H1 (cell line): ENCODE results near the gene MRM2. TPM values are rescaled to one million over a fixed set of nuclear protein-coding genes. Genes with fewer than 3 reads are reported as not detected.

ENCODE experiments used
- CTCF ChIA-PET: fragments of 300-600 bp; sonication (Branson Sonifier 250); formaldehyde crosslinking; loops from one replicate; lab custom pipeline; 2021; ENCODE audit not compliant: partially characterized antibody; lab: Charles Lee
- POLR2A ChIA-PET: fragments of 300-600 bp; sonication (Branson Sonifier 250); formaldehyde crosslinking; loops from one replicate; lab custom pipeline; 2021; ENCODE audit warnings: inconsistent platforms; ENCODE audit not compliant: partially characterized antibody; lab: Charles Lee
- DNase-seq, 2 experiments: peaks; one replicate each; pipeline versions ENCODE4 v3.0.0 to v3.0.0-alpha.2; 2010 to 2022; ENCODE audit warnings: low spot score in 2 of 2, low read depth in 1 of 2, mixed read lengths in 1 of 2
- FAIRE-seq: peaks from 2 replicates; lab custom pipeline; 2011; peaks lifted over from hg19 to GRCh38; lab: Jason Lieb, UNC
- H2AFZ ChIP-seq: 2 replicates; pipeline ENCODE4 v1.8.1; 2012; ENCODE audit warnings: low read length, inconsistent platforms
- H2AK5ac ChIP-seq: 2 replicates; pipeline ENCODE4 v1.6.1; 2013; ENCODE audit warnings: low read depth, low read length
- H2BK120ac ChIP-seq: replicated peaks from 2 replicates; pipeline ENCODE3; 2013; ENCODE audit warnings: low read depth, low read length, inconsistent platforms
- H2BK12ac ChIP-seq: 2 replicates; pipeline ENCODE4 v1.6.1; 2013; ENCODE audit warnings: low read depth, low read length
- H2BK15ac ChIP-seq: 2 replicates; pipeline ENCODE4 v1.6.1; 2013; ENCODE audit warnings: low read length
- H2BK20ac ChIP-seq: 2 replicates; pipeline ENCODE4 v1.6.1; 2013; ENCODE audit warnings: low read length
- H2BK5ac ChIP-seq: 2 replicates; pipeline ENCODE4 v1.6.1; 2013; ENCODE audit warnings: low read depth, low read length
- H3K14ac ChIP-seq: 2 replicates; pipeline ENCODE4 v1.6.1; 2013; ENCODE audit warnings: inconsistent platforms; ENCODE audit not compliant: insufficient read length
- H3K18ac ChIP-seq: 2 replicates; pipeline ENCODE4 v1.6.1; 2013; ENCODE audit warnings: low read length; ENCODE audit errors: extremely low read depth
- H3K23ac ChIP-seq: 2 replicates; pipeline ENCODE4 v1.6.1; 2013; ENCODE audit warnings: inconsistent platforms; ENCODE audit not compliant: insufficient read length
- H3K23me2 ChIP-seq: 2 replicates; pipeline ENCODE4 v1.6.1; 2013; ENCODE audit warnings: low read depth, low read length
- H3K27ac ChIP-seq: 2 replicates; pipeline ENCODE4 v1.6.1; 2011; ENCODE audit warnings: low read depth, low read length, inconsistent platforms
- H3K27me3 ChIP-seq, 4 experiments: replicated peaks in 1 of 4; 1 replicate in 1 of 4; 2 replicates in 3 of 4; pipeline versions ENCODE4 v1.6.1 to v1.8.1; 2011 to 2013; ENCODE audit warnings: low read length in 3 of 4, mild to moderate bottlenecking in 3 of 4, inconsistent platforms in 2 of 4, mixed read lengths in 2 of 4, moderate library complexity in 1 of 4; ENCODE audit not compliant: control insufficient read depth in 3 of 4, insufficient read depth in 3 of 4; ENCODE audit errors: extremely low read depth in 1 of 4
- H3K36me3 ChIP-seq, 4 experiments: 2 replicates each; pipeline versions ENCODE4 v1.6.1 to v1.8.1; 2011 to 2013; ENCODE audit warnings: mild to moderate bottlenecking in 4 of 4, low read length in 3 of 4, moderate library complexity in 2 of 4, control low read depth in 1 of 4, inconsistent platforms in 1 of 4; ENCODE audit not compliant: insufficient read depth in 4 of 4, control insufficient read depth in 2 of 4
- H3K4ac ChIP-seq: replicated peaks from 2 replicates; pipeline ENCODE3; 2013; ENCODE audit warnings: low read length, low read depth, mixed read lengths, inconsistent platforms; ENCODE audit not compliant: insufficient read length
- H3K4me1 ChIP-seq, 4 experiments: replicated peaks in 1 of 4; 1 replicate in 1 of 4; 2 replicates in 3 of 4; pipeline versions ENCODE4 v1.6.1 to v1.8.1; 2011 to 2013; ENCODE audit warnings: low read length in 3 of 4, inconsistent platforms in 2 of 4, mixed read lengths in 1 of 4; ENCODE audit not compliant: insufficient read depth in 4 of 4, control insufficient read depth in 3 of 4
- H3K4me2 ChIP-seq, 2 experiments: 2 replicates each; pipeline versions ENCODE4 v1.6.1 to v1.8.1; 2011 to 2013; ENCODE audit warnings: low read depth in 2 of 2, low read length in 2 of 2, control low read depth in 1 of 2, inconsistent platforms in 1 of 2, mild to moderate bottlenecking in 1 of 2; ENCODE audit not compliant: insufficient read depth in 1 of 2
- H3K4me3 ChIP-seq, 4 experiments: fragments of 200-600, 300-600 bp in 1 of 4; sonication (generic), shearing (Covaris generic), sonication (Bioruptor Twin) in 1 of 4; 2 replicates each; pipeline versions ENCODE4 v1.5.1 to v1.8.1; 2011 to 2016; ENCODE audit warnings: low read length in 4 of 4, low read depth in 3 of 4, control low read depth in 2 of 4, inconsistent platforms in 2 of 4, mild to moderate bottlenecking in 2 of 4, mixed read lengths in 1 of 4, moderate library complexity in 1 of 4; ENCODE audit not compliant: insufficient read depth in 2 of 4; ENCODE audit errors: extremely low read depth in 1 of 4
- H3K56ac ChIP-seq: replicated peaks from 2 replicates; pipeline ENCODE3; 2013; ENCODE audit warnings: low read depth, mild to moderate bottlenecking, mixed read lengths, low read length, inconsistent platforms; ENCODE audit not compliant: insufficient read length
- H3K79me1 ChIP-seq: 2 replicates; pipeline ENCODE4 v1.6.1; 2013; ENCODE audit warnings: low read depth, low read length, control low read depth
- H3K79me2 ChIP-seq, 2 experiments: 2 replicates each; pipeline versions ENCODE4 v1.6.1 to v1.8.1; 2012 to 2013; ENCODE audit warnings: low read length in 2 of 2, mild to moderate bottlenecking in 2 of 2, inconsistent platforms in 1 of 2; ENCODE audit not compliant: insufficient read depth in 2 of 2, control insufficient read depth in 1 of 2
- H3K9ac ChIP-seq, 4 experiments: replicated peaks in 1 of 4; 1 replicate in 1 of 4; 2 replicates in 3 of 4; pipeline versions ENCODE4 v1.6.1 to v1.8.1; 2011 to 2013; ENCODE audit warnings: low read depth in 3 of 4, low read length in 3 of 4, control low read depth in 2 of 4, mild to moderate bottlenecking in 2 of 4, moderate library complexity in 2 of 4, inconsistent platforms in 1 of 4; ENCODE audit errors: extremely low read depth in 1 of 4
- H3K9me3 ChIP-seq, 2 experiments: 2 replicates each; pipeline versions ENCODE4 v1.6.1 to v1.8.1; 2012 to 2013; ENCODE audit warnings: mild to moderate bottlenecking in 2 of 2, moderate library complexity in 2 of 2, control low read depth in 1 of 2, inconsistent platforms in 1 of 2, low read depth in 1 of 2, low read length in 1 of 2, mixed read lengths in 1 of 2; ENCODE audit not compliant: insufficient read depth in 2 of 2
- H4K20me1 ChIP-seq, 2 experiments: replicated peaks in 1 of 2; 2 replicates each; pipeline versions ENCODE3 to v1.8.1; 2011 to 2013; ENCODE audit warnings: inconsistent platforms in 2 of 2, low read length in 2 of 2, mild to moderate bottlenecking in 1 of 2; ENCODE audit not compliant: insufficient read depth in 2 of 2, control insufficient read depth in 1 of 2
- H4K5ac ChIP-seq: 2 replicates; pipeline ENCODE4 v1.6.1; 2013; ENCODE audit warnings: low read length, low read depth, mixed read lengths, inconsistent platforms; ENCODE audit not compliant: insufficient read length
- H4K8ac ChIP-seq: 2 replicates; pipeline ENCODE4 v1.8.0; 2013; ENCODE audit warnings: mild to moderate bottlenecking, moderate library complexity, low read length, inconsistent platforms; ENCODE audit not compliant: insufficient read depth; ENCODE audit errors: extremely low read depth
- H4K91ac ChIP-seq: replicated peaks from 2 replicates; pipeline ENCODE3; 2013; ENCODE audit warnings: low read length, mixed read lengths, inconsistent platforms; ENCODE audit not compliant: insufficient read length
- CHD1 ChIP-seq: IDR thresholded peaks from 2 replicates; pipeline ENCODE4 v1.6.1; 2012; ENCODE audit warnings: low read depth, low read length, improper control_type of control experiment
- KDM5A ChIP-seq: fragments of 200-600 bp; IDR thresholded peaks from 2 replicates; pipeline ENCODE4 v1.7.1; 2012; ENCODE audit warnings: mild to moderate bottlenecking, low read length, inconsistent platforms, mixed read lengths
- RNF2 ChIP-seq: fragments of 200-900, 300-1000 bp; sonication (generic); IDR thresholded peaks from 2 replicates; pipeline ENCODE4 v1.7.1; 2016; ENCODE audit warnings: borderline replicate concordance, low read depth, mild to moderate bottlenecking, antibody characterized with exemption, low read length; ENCODE audit not compliant: poor library complexity, severe bottlenecking; ENCODE audit errors: missing control alignments
- SAP30 ChIP-seq: fragments of 300-600 bp; sonication (generic); IDR thresholded peaks from 2 replicates; pipeline ENCODE4 v1.7.1; 2012; ENCODE audit warnings: low read length, moderate library complexity, mild to moderate bottlenecking, inconsistent platforms; ENCODE audit not compliant: insufficient read depth, insufficient replicate concordance
- WGBS, 2 experiments: shearing (Covaris generic) in 1 of 2; methylation state at CpG; one replicate each; pipeline versions ENCODE4 v1.1.6 to v1.1.7; 2013 to 2015; ENCODE audit warnings: low lambda C conversion rate in 2 of 2, mixed read lengths in 2 of 2, inconsistent platforms in 1 of 2, low coverage in 1 of 2, missing lambda C conversion rate in 1 of 2; ENCODE audit not compliant: insufficient replicate concordance in 2 of 2, insufficient coverage in 1 of 2, insufficient read length in 1 of 2; ENCODE audit errors: extremely low coverage in 1 of 2, missing lambda C conversion rate in 1 of 2; 5-methylcytosine and 5-hydroxymethylcytosine counted together
- polyA plus RNA-seq, 7 experiments: library from polyadenylated mRNA; depleted of rRNA in 3 of 7; stranded (reverse) in 5 of 7; unstranded in 2 of 7; fragments of >200 nt in 5 of 7; fragments of 200-250 nt in 2 of 7; gene quantifications; 1 replicate in 5 of 7; 2 replicates in 1 of 7; 4 replicates in 1 of 7; pipeline versions ENCODE4 v1.2.1 to v1.2.3, GENCODE V29; 2011 to 2013; ENCODE audit warnings: missing spikeins in 2 of 7, mixed read lengths in 2 of 7
- total RNA-seq: library from RNA; stranded (reverse); fragmentation: NEBNext Ultra II Directional; extraction: Animal tissue kit (Norgen Biotek cat#: 25700); gene quantifications from 2 replicates; pipeline ENCODE4 v1.2.1, GENCODE V29; 2021

The MRM2 gene
- total and polyA plus RNA-seq, 2 of the 8 experiments (the other 6 are each of a cell fraction or from before 2014, with no cell fraction given), result 17.2 to 38.6 TPM

DNA sequence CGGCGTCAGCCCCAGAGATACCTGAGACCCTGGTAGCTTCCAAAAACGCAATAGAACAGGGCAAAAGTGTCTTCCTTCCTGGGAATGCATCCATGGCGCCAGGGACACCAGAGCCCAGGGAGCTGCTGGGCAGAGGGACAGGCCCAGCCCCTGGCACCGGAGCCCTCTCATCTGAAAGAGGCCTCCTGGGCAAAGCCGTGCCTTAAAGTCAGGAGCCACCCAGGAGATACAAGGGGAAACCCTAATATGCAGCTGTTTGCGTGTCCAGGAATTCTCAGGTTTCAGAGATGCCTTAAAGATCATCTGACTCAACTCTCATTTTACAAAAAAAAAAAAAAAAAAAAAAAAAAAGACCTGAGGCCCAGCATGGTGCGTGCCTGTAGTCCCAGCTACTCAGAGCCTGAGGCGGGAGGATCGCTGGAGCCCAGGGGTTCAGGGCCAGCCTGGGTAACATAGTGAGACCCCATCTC is 28.0 kb upstream of the MRM2 start:
- no peak for DNase-seq
- no peak for FAIRE-seq
- no peak overlapping the region for H3K27ac ChIP-seq

More for the DNA sequence above, 28.0 kb upstream of the MRM2 start:
- H2BK12ac ChIP-seq, result no peak overlapping the region
- H3K23ac ChIP-seq, result no peak overlapping the region
- H3K9ac ChIP-seq, result no peak overlapping the region
- H4K91ac ChIP-seq, result peak overlapping the region; percentile 52
- no peak overlapping the region for H2BK20ac ChIP-seq
- H3K4me3 ChIP-seq, result no peak overlapping the region
- POLR2A ChIA-PET, result interaction anchor here (0.7 to 1.5 kb wide), 6 partner anchors 11 to 79 kb away, joined by 3 to 5 read pairs (median 4); no protein-coding TSS in a partner anchor
- peak overlapping the region; percentile 43 to 52; a peak in 2 of 4 replicates for H3K4me2 ChIP-seq
- H3K79me2 ChIP-seq, result no peaks in the 10 kb centered on the region
- no peak overlapping the region for H3K18ac ChIP-seq
- no peaks in the 10 kb centered on the region; a peak in 1 of 4 replicates for H3K9me3 ChIP-seq
- H2BK120ac ChIP-seq, result no peak overlapping the region
- no peaks in the 10 kb centered on the region for H3K27me3 ChIP-seq
- peak overlapping the region; percentile 29 for H4K5ac ChIP-seq
- no peaks in the 10 kb centered on the region; the same call in 1 of the 2 replicates for H3K79me1 ChIP-seq
- peaks cover 0 to 9% (median 4%) of the 10 kb centered on the region in 4 experiments; a peak in 2 of 8 replicates for H3K36me3 ChIP-seq
- CTCF ChIA-PET, result interaction anchor here (1.0 to 1.1 kb wide), 3 partner anchors 22 to 58 kb away, joined by 3 to 4 read pairs (median 3); partner anchors contain the start of gene MAD1L1
- peak overlapping the region; percentile 66; the same call in 1 of the 2 replicates for H2BK5ac ChIP-seq
- H3K56ac ChIP-seq, result no peak overlapping the region
- WGBS, 2 experiments, result 80% methylated on average over 7 of the region's 10 CpGs; no CpG with 5 or more reads in 1 of the 2 experiments
- no peak overlapping the region; the same call in 1 of the 2 replicates for H4K8ac ChIP-seq
- TF ChIP-seq CHD1 (no peak), KDM5A (no peak), RNF2 (no peak), SAP30 (no peak)
- H2AK5ac ChIP-seq, result no peak overlapping the region
- H3K23me2 ChIP-seq, result no peaks in the 10 kb centered on the region
- peaks cover 0 to 12% (median 6%) of the 10 kb centered on the region in 4 experiments; a peak in 6 of 7 replicates for H3K4me1 ChIP-seq
- no peak overlapping the region for H2BK15ac ChIP-seq
- H3K14ac ChIP-seq, result peak overlapping the region; percentile 1
- H3K4ac ChIP-seq, result peak overlapping the region; percentile 81
- peaks cover 0 to 2% of the 10 kb centered on the region in 2 experiments for H4K20me1 ChIP-seq
- no peak overlapping the region for H2AFZ ChIP-seq
